ENCODE measurements around the gene ARHGAP6. TPM values are rescaled to one million over a fixed set of nuclear protein-coding genes. Genes with fewer than 3 reads are reported as not detected.

The ARHGAP6 gene
- total RNA-seq, 1 experiment from 2014 or later, result 0.10 TPM

- TF ChIP-seq, protein P1, sequence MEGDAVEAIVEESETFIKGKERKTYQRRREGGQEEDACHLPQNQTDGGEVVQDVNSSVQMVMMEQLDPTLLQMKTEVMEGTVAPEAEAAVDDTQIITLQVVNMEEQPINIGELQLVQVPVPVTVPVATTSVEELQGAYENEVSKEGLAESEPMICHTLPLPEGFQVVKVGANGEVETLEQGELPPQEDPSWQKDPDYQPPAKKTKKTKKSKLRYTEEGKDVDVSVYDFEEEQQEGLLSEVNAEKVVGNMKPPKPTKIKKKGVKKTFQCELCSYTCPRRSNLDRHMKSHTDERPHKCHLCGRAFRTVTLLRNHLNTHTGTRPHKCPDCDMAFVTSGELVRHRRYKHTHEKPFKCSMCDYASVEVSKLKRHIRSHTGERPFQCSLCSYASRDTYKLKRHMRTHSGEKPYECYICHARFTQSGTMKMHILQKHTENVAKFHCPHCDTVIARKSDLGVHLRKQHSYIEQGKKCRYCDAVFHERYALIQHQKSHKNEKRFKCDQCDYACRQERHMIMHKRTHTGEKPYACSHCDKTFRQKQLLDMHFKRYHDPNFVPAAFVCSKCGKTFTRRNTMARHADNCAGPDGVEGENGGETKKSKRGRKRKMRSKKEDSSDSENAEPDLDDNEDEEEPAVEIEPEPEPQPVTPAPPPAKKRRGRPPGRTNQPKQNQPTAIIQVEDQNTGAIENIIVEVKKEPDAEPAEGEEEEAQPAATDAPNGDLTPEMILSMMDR (IDR thresholded peaks at IDR 0.05 in 2 of 3, conservative IDR thresholded peaks at IDR 0.05 in 1 of 3; ENCODE audit: borderline replicate concordance in 1 of 3, insufficient read depth in 1 of 3, low read depth in 2 of 3, low read length in 2 of 3), result no peak
- TF ChIP-seq TCF7L2 (IDR thresholded peaks at IDR 0.05; ENCODE audit: borderline replicate concordance, extremely low read depth, insufficient read depth, insufficient read length) (no peak), ZBTB33 (IDR thresholded peaks at IDR 0.05; ENCODE audit: extremely low read depth, insufficient replicate concordance, low read length) (no peak), YY1 (IDR thresholded peaks at IDR 0.05; ENCODE audit: extremely low read depth, insufficient replicate concordance, low read depth, low read length) (no peak), ZFX (IDR thresholded peaks at IDR 0.05) (no peak), ATF3 (IDR thresholded peaks at IDR 0.05) (no peak), EZH2 (IDR thresholded peaks at IDR 0.05) (no peak), CEBPB (IDR thresholded peaks at IDR 0.05; ENCODE audit: low read depth) (no peak), ZNF274 (IDR thresholded peaks at IDR 0.05; ENCODE audit: low read depth, low read length) (no peak), POLR2AphosphoS5 (IDR thresholded peaks at IDR 0.05; ENCODE audit: low read depth, low read length) (no peak), SIN3A (IDR thresholded peaks at IDR 0.05; ENCODE audit: low read depth) (no peak), JUND (IDR thresholded peaks at IDR 0.05) (no peak), RAD21 (IDR thresholded peaks at IDR 0.05; ENCODE audit: low read depth) (no peak), SRF (IDR thresholded peaks at IDR 0.05; ENCODE audit: low read depth) (no peak)
- TF ChIP-seq, protein P2, sequence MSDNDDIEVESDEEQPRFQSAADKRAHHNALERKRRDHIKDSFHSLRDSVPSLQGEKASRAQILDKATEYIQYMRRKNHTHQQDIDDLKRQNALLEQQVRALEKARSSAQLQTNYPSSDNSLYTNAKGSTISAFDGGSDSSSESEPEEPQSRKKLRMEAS (IDR thresholded peaks at IDR 0.05), result no peak
- no peaks in the 10 kb centered on the region; the same call in 1 of the 2 replicates for H3K27me3 ChIP-seq (ENCODE audit: insufficient read depth, low read length)
- H3K9me2 ChIP-seq (ENCODE audit: insufficient read depth), result no peaks in the 10 kb centered on the region
- ChIA-PET RAD21 (ENCODE audit: low non-redundant PET in 1 of 2, low total read pairs in 2 of 2, uncharacterized antibody in 2 of 2, unreplicated experiment in 2 of 2) (no interaction called here), POLR2A (no interaction called here), CTCF (no interaction called here)
- no peak overlapping the region for H3K4me2 ChIP-seq (ENCODE audit: low read length)
- H3K9me3 ChIP-seq (ENCODE audit: control insufficient read depth in 1 of 2, insufficient read depth in 1 of 2, low read depth in 1 of 2, low read length in 2 of 2), result no peaks in the 10 kb centered on the region
- no peaks in the 10 kb centered on the region for H3K4me1 ChIP-seq (ENCODE audit: control insufficient read depth in 1 of 2, insufficient read depth in 2 of 2, low read length in 2 of 2)
- ATAC-seq (no peak), DNase-seq (ENCODE audit: low read depth, low spot score) (no peak)
- no peak overlapping the region for H3K9ac ChIP-seq (ENCODE audit: low read length)
- H3K4me3 ChIP-seq (replicated peaks in 1 of 2; ENCODE audit: low read depth in 1 of 2, low read length in 2 of 2), result no peak overlapping the region
- BruUV-seq (replicated peaks), result no TSS peak
- H2AFZ ChIP-seq (ENCODE audit: low read depth, low read length, poor library complexity, severe bottlenecking), result no peak overlapping the region
- H4K20me1 ChIP-seq (ENCODE audit: insufficient read depth), result no peaks in the 10 kb centered on the region
- H3K36me3 ChIP-seq (ENCODE audit: control insufficient read depth in 1 of 2, insufficient read depth in 2 of 2, low read length in 2 of 2), result no peaks in the 10 kb centered on the region
- intact Hi-C loops (cut with micrococcal nuclease), result no loop called here
- H3K79me2 ChIP-seq (ENCODE audit: insufficient read depth, low read length), result no peaks in the 10 kb centered on the region
- no peak overlapping the region for H3K27ac ChIP-seq (ENCODE audit: low read depth, low read length)
Observed at GRCh38 chrX:11423949-11424348, 241.8 kb downstream of the ARHGAP6 start.

Data from HCT116 (cell line).